K562 (cell line): ENCODE results near the gene TMEM129. TPM values are rescaled to one million over a fixed set of nuclear protein-coding genes. Genes with fewer than 3 reads are reported as not detected.

ENCODE experiments used
- ARNT ChIP-seq, 2 experiments: fragments of 450-650 bp; IDR thresholded peaks; 2 replicates each; pipeline ENCODE4 v1.6.1; 2016; ENCODE audit warnings: mild to moderate bottlenecking in 1 of 2
- BRD9 ChIP-seq: fragments of 450-650 bp; IDR thresholded peaks from 2 replicates; pipeline ENCODE4 v1.6.1; 2018; ENCODE audit warnings: low read depth; ENCODE audit not compliant: partially characterized antibody
- FIP1L1 ChIP-seq: fragments of 200-400 bp; formaldehyde crosslinking; IDR thresholded peaks from 2 replicates; pipeline ENCODE4 v1.6.1; 2018; ENCODE audit warnings: mild to moderate bottlenecking, low read depth, low read length; ENCODE audit not compliant: poor library complexity, severe bottlenecking
- GTF2A2 ChIP-seq: IDR thresholded peaks from 2 replicates; pipeline ENCODE4 v1.6.1; 2016; ENCODE audit warnings: mild to moderate bottlenecking, missing genetic modification characterization, missing compliant biosample characterization
- HEY1 ChIP-seq: fragments of 250-450 bp; sonication (Bioruptor Pico); IDR thresholded peaks from 2 replicates; pipeline ENCODE4 v1.5.0; 2020; ENCODE audit warnings: mild to moderate bottlenecking, moderate library complexity, borderline replicate concordance
- MBD2 ChIP-seq: sonication (generic); IDR thresholded peaks from 2 replicates; pipeline ENCODE4 v1.6.1; 2016; ENCODE audit warnings: low read depth, borderline replicate concordance
- MTA3 ChIP-seq: fragments of 450-650 bp; formaldehyde crosslinking; IDR thresholded peaks from 2 replicates; pipeline ENCODE4 v1.6.1; 2017; ENCODE audit warnings: mild to moderate bottlenecking, borderline replicate concordance
- NFIC ChIP-seq: fragments of 450-650 bp; IDR thresholded peaks from 2 replicates; pipeline ENCODE4 v1.6.1; 2017; ENCODE audit warnings: mild to moderate bottlenecking, inconsistent platforms
- NR2C1 ChIP-seq, 2 experiments: fragments of 450-650 bp; IDR thresholded peaks; 2 replicates each; pipeline ENCODE4 v1.6.1; 2017; ENCODE audit warnings: mild to moderate bottlenecking in 2 of 2, antibody characterized with exemption in 1 of 2, inconsistent platforms in 1 of 2, missing compliant biosample characterization in 1 of 2, missing genetic modification characterization in 1 of 2
- POLR2A ChIP-seq: fragments of 450-650 bp; conservative IDR thresholded peaks from 2 replicates; pipeline ENCODE4 v1.6.1; 2016
- SPI1 ChIP-seq: IDR thresholded peaks from 2 replicates; pipeline ENCODE4 v1.6.1; 2011; ENCODE audit warnings: low read depth, low read length, control low read depth, borderline replicate concordance
- ZFX ChIP-seq: sonication (generic); formaldehyde crosslinking; IDR thresholded peaks from 2 replicates; pipeline ENCODE4 v1.8.0; 2022; ENCODE audit warnings: mild to moderate bottlenecking, missing genetic modification reagents, moderate library complexity
- ZNF436 ChIP-seq: fragments of 250-450, 450-650 bp; sonication (Bioruptor Pico); formaldehyde crosslinking; IDR thresholded peaks from 2 replicates; pipeline ENCODE4 v1.7.0; 2020; ENCODE audit warnings: mild to moderate bottlenecking
- ZNF444 ChIP-seq: fragments of 250-450 bp; sonication (Bioruptor Pico); IDR thresholded peaks from 2 replicates; pipeline ENCODE4 v1.4.0; 2020; ENCODE audit warnings: mild to moderate bottlenecking, moderate library complexity
- polyA plus RNA-seq, 8 experiments: library from polyadenylated mRNA; depleted of rRNA in 4 of 8; stranded (reverse) in 5 of 8; unstranded in 3 of 8; fragments of >200 nt; fragmentation: Nextera tagmentation in 2 of 8; fragmentation: Illumina TruSeq in 1 of 8; extraction: Ambion mirVana in 2 of 8; extraction: Trizol in 1 of 8; gene quantifications; 2 replicates each; pipeline versions ENCODE4 v1.2.1 to v1.2.3, GENCODE V29; 2011 to 2014; ENCODE audit warnings: inconsistent platforms in 1 of 8, missing spikeins in 1 of 8
- total RNA-seq, 7 experiments: library from RNA; depleted of rRNA in 6 of 7; stranded (reverse); fragments of >200 nt in 6 of 7; fragmentation: Illumina TruSeq in 2 of 7; extraction: Trizol in 2 of 7; gene quantifications; 2 replicates each; pipeline versions ENCODE4 v1.2.1 to v1.2.3, GENCODE V29; 2011 to 2021; ENCODE audit warnings: low replicate concordance in 1 of 7
- TF ChIP-seq, protein P1 (sequence below), 3 experiments: fragments of 200-800 bp in 1 of 3; sonication (Bioruptor generic) in 1 of 3; sonication (generic) in 1 of 3; formaldehyde crosslinking in 1 of 3; IDR thresholded peaks; 2 replicates each; pipeline versions ENCODE4 v1.6.1 to v1.8.0; 2016 to 2022; ENCODE audit warnings: mild to moderate bottlenecking in 2 of 3, missing compliant biosample characterization in 2 of 3, missing genetic modification characterization in 2 of 3, missing genetic modification reagents in 1 of 3
- TF ChIP-seq, protein P2 (sequence below): fragments of 450-650 bp; formaldehyde crosslinking; IDR thresholded peaks from 2 replicates; pipeline ENCODE4 v1.4.0; 2020; ENCODE audit warnings: mild to moderate bottlenecking, mixed read lengths
- TF ChIP-seq, protein P3 (sequence below): fragments of 250-450 bp; sonication (Bioruptor Pico); IDR thresholded peaks from 2 replicates; pipeline ENCODE4 v1.4.0; 2020; ENCODE audit warnings: mild to moderate bottlenecking, moderate library complexity
- TF ChIP-seq, protein P4 (sequence below): fragments of 450-650 bp; IDR thresholded peaks from 2 replicates; pipeline ENCODE4 v1.6.1; 2014; ENCODE audit warnings: low read depth, mild to moderate bottlenecking, moderate library complexity, borderline replicate concordance

Gene TMEM129
- total and polyA plus RNA-seq, 9 of the 15 experiments (the other 6 are each of a cell fraction or from before 2014, with no cell fraction given): 0.34 to 47.2 (median 18.8) TPM

DNA sequence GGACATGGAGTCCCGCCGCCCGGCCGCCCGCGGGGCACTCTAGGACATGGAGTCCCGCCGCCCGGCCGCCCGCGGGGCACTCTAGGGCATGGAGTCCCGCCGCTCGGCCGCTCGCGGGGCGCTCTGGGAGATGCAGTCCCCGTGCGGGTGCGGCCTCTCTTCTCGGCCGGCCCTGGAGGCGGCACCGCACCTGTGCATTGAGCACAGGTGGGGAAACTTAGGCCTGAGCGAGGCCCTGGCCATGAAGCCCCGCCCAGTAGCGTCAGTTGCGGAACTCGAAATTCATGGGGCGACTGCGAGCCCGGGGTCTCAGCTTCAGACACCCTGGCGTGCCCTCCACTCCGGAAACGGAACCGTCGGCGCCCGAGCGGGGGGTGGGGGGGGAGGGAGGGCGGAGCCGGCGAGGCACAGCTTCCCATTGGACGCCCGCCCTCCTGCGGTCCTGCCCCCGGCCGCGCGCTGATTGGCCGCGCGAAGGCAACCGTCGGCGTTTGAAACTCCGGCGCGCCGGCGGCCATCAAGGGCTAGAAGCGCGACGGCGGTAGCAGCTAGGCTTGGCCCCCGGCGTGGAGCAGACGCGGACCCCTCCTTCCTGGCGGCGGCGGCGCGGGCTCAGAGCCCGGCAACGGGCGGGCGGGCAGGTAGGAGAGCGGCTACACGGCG is at the start of gene TMEM129, which contains the start of gene TACC3 (continued):
- TF ChIP-seq, protein P1, sequence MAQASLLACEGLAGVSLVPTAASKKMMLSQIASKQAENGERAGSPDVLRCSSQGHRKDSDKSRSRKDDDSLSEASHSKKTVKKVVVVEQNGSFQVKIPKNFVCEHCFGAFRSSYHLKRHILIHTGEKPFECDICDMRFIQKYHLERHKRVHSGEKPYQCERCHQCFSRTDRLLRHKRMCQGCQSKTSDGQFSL (CRISPR knock-in tag; IDR thresholded peaks at IDR 0.05): peak; percentile 43; the same call in 1 of the 2 replicates
- TF ChIP-seq, protein P1 (tag; IDR thresholded peaks at IDR 0.05): peak in 1 of 2 experiments; percentile 87; a peak in 2 of 4 replicates
- TF ChIP-seq SPI1: no peak
- TF ChIP-seq HEY1 (CRISPR knock-in tag): no peak
- TF ChIP-seq, protein P2, sequence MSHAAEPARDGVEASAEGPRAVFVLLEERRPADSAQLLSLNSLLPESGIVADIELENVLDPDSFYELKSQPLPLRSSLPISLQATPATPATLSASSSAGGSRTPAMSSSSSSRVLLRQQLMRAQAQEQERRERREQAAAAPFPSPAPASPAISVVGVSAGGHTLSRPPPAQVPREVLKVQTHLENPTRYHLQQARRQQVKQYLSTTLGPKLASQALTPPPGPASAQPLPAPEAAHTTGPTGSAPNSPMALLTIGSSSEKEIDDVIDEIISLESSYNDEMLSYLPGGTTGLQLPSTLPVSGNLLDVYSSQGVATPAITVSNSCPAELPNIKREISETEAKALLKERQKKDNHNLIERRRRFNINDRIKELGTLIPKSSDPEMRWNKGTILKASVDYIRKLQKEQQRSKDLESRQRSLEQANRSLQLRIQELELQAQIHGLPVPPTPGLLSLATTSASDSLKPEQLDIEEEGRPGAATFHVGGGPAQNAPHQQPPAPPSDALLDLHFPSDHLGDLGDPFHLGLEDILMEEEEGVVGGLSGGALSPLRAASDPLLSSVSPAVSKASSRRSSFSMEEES (CRISPR knock-in tag): no peak
- 0 out of 2 replicates have a peak, but pooled peaks have one; percentile 31 for TF ChIP-seq MBD2
- TF ChIP-seq ZFX: peak; percentile 93
- TF ChIP-seq BRD9: no peak
- no peak for TF ChIP-seq ZNF436 (CRISPR knock-in tag)
- TF ChIP-seq, protein P3, sequence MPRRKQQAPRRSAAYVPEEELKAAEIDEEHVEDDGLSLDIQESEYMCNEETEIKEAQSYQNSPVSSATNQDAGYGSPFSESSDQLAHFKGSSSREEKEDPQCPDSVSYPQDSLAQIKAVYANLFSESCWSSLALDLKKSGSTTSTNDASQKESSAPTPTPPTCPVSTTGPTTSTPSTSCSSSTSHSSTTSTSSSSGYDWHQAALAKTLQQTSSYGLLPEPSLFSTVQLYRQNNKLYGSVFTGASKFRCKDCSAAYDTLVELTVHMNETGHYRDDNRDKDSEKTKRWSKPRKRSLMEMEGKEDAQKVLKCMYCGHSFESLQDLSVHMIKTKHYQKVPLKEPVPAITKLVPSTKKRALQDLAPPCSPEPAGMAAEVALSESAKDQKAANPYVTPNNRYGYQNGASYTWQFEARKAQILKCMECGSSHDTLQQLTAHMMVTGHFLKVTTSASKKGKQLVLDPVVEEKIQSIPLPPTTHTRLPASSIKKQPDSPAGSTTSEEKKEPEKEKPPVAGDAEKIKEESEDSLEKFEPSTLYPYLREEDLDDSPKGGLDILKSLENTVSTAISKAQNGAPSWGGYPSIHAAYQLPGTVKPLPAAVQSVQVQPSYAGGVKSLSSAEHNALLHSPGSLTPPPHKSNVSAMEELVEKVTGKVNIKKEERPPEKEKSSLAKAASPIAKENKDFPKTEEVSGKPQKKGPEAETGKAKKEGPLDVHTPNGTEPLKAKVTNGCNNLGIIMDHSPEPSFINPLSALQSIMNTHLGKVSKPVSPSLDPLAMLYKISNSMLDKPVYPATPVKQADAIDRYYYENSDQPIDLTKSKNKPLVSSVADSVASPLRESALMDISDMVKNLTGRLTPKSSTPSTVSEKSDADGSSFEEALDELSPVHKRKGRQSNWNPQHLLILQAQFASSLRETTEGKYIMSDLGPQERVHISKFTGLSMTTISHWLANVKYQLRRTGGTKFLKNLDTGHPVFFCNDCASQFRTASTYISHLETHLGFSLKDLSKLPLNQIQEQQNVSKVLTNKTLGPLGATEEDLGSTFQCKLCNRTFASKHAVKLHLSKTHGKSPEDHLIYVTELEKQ (CRISPR knock-in tag): no peak
- TF ChIP-seq, protein P4, sequence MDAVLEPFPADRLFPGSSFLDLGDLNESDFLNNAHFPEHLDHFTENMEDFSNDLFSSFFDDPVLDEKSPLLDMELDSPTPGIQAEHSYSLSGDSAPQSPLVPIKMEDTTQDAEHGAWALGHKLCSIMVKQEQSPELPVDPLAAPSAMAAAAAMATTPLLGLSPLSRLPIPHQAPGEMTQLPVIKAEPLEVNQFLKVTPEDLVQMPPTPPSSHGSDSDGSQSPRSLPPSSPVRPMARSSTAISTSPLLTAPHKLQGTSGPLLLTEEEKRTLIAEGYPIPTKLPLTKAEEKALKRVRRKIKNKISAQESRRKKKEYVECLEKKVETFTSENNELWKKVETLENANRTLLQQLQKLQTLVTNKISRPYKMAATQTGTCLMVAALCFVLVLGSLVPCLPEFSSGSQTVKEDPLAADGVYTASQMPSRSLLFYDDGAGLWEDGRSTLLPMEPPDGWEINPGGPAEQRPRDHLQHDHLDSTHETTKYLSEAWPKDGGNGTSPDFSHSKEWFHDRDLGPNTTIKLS: peak; percentile 68; the same call in 1 of the 2 replicates
- no peak for TF ChIP-seq GTF2A2 (tag)
- TF ChIP-seq ZNF444 (CRISPR knock-in tag): no peak
- peak; percentile 97 for TF ChIP-seq NR2C1 (IDR thresholded peaks at IDR 0.05)
- peak; percentile 98 for TF ChIP-seq NR2C1 (tag; IDR thresholded peaks at IDR 0.05)
- TF ChIP-seq MTA3: no peak
- TF ChIP-seq FIP1L1: no peak
- no peak for TF ChIP-seq ARNT (IDR thresholded peaks at IDR 0.05)
- no peak for TF ChIP-seq NFIC
- peak; percentile 64 for TF ChIP-seq POLR2A
